ENCODE results near the gene CROCC.

Gene CROCC

GRCh38 chr1:17011439-17012307 lies 89.9 kb downstream of the CROCC start, which contains the start of gene ATP13A2:
Gene ATP13A2, minus strand, starts transcription at chr1:17011928. Its CDS starts 190 bp downstream, at chr1:17011738.
- Histone ChIP-seq H3K4me1 (no peaks in the 10 kb centered on the region), H3K27me3 (no peaks in the 10 kb centered on the region), H3K4me3 (ENCODE audit: low read depth, low read length) (peak within 1 kb of the TSS; percentile 62), H3K36me3 (no peaks in the 10 kb centered on the region), H3K9me3 (no peaks in the 10 kb centered on the region)
- peak; percentile 70 for DNase-seq
- no peak for TF ChIP-seq CTCF (IDR thresholded peaks at IDR 0.05; ENCODE audit: low read depth, low read length)

- no peaks in the 10 kb centered on the region for H3K36me3 ChIP-seq
- no peaks in the 10 kb centered on the region for H3K27me3 ChIP-seq
- H3K4me1 ChIP-seq, result no peaks in the 10 kb centered on the region
- no peak for DNase-seq
- H3K4me3 ChIP-seq (ENCODE audit: low read depth, low read length), result no peak overlapping the region
- TF ChIP-seq CTCF (IDR thresholded peaks at IDR 0.05; ENCODE audit: low read depth, low read length), result no peak
- H3K9me3 ChIP-seq, result no peaks in the 10 kb centered on the region
Observed at GRCh38 chr1:17012775-17013490, 91.2 kb downstream of the CROCC start.

- DNase-seq, result no peak
- no peaks in the 10 kb centered on the region for H3K36me3 ChIP-seq
- no peak overlapping the region for H3K4me3 ChIP-seq (ENCODE audit: low read depth, low read length)
- H3K9me3 ChIP-seq, result no peaks in the 10 kb centered on the region
- no peaks in the 10 kb centered on the region for H3K27me3 ChIP-seq
- TF ChIP-seq CTCF (IDR thresholded peaks at IDR 0.05; ENCODE audit: low read depth, low read length), result no peak
- H3K4me1 ChIP-seq, result no peaks in the 10 kb centered on the region
Observed at GRCh38 chr1:17013491-17014320, 92.0 kb downstream of the CROCC start.

- Histone ChIP-seq H3K27me3 (no peaks in the 10 kb centered on the region), H3K36me3 (peaks cover 2% of the 10 kb centered on the region), H3K9me3 (no peaks in the 10 kb centered on the region), H3K4me1 (no peaks in the 10 kb centered on the region), H3K4me3 (ENCODE audit: low read depth, low read length) (no peak overlapping the region)
- DNase-seq, result no peak
- TF ChIP-seq CTCF (IDR thresholded peaks at IDR 0.05; ENCODE audit: low read depth, low read length), result no peak
Observed at GRCh38 chr1:17014671-17015567, 93.2 kb downstream of the CROCC start.

- H3K4me1 ChIP-seq, result no peaks in the 10 kb centered on the region
- DNase-seq, result no peak
- no peak for TF ChIP-seq CTCF (IDR thresholded peaks at IDR 0.05; ENCODE audit: low read depth, low read length)
- no peaks in the 10 kb centered on the region for H3K27me3 ChIP-seq
- H3K9me3 ChIP-seq, result no peaks in the 10 kb centered on the region
- H3K36me3 ChIP-seq, result peaks cover 8% of the 10 kb centered on the region
- no peak overlapping the region for H3K4me3 ChIP-seq (ENCODE audit: low read depth, low read length)
Observed at GRCh38 chr1:17016317-17016661, 94.6 kb downstream of the CROCC start.
